HepG2 (cell line): ENCODE data around the gene UBP1. TPM values are rescaled to one million over a fixed set of nuclear protein-coding genes. Genes with fewer than 3 reads are reported as not detected.

Experiments
- ARID4A ChIP-seq: sonication (generic); formaldehyde crosslinking; IDR thresholded peaks from 2 replicates; pipeline ENCODE4 v1.5.0; 2020; ENCODE audit warnings: mild to moderate bottlenecking, missing genetic modification reagents, borderline replicate concordance
- CBX2 ChIP-seq, 2 experiments: fragments of 200-600 bp in 1 of 2; sonication (generic); formaldehyde crosslinking in 1 of 2; IDR thresholded peaks; 2 replicates each; pipeline versions ENCODE4 v1.7.0 to v1.8.1; 2018 to 2022; ENCODE audit warnings: low read depth in 2 of 2, low read length in 1 of 2, mild to moderate bottlenecking in 1 of 2, missing genetic modification reagents in 1 of 2
- FOXO4 ChIP-seq: sonication (generic); formaldehyde crosslinking; conservative IDR thresholded peaks from 2 replicates; pipeline ENCODE4 v1.8.1; 2023; ENCODE audit warnings: missing genetic modification reagents
- GLMP ChIP-seq: sonication (generic); formaldehyde crosslinking; IDR thresholded peaks from 2 replicates; pipeline ENCODE4 v1.9.0; 2021; ENCODE audit warnings: missing genetic modification reagents, mild to moderate bottlenecking, borderline replicate concordance
- KLF6 ChIP-seq: IDR thresholded peaks from 2 replicates; pipeline ENCODE4 v1.8.0; 2016; ENCODE audit warnings: missing biosample characterization, missing genetic modification reagents
- PITX1 ChIP-seq: sonication (generic); formaldehyde crosslinking; IDR thresholded peaks from 2 replicates; pipeline ENCODE4 v1.5.1; 2020; ENCODE audit warnings: mild to moderate bottlenecking, missing genetic modification reagents
- TCF7L2 ChIP-seq: IDR thresholded peaks from 2 replicates; pipeline ENCODE4 v1.6.1; 2011; ENCODE audit warnings: mild to moderate bottlenecking, low read depth, low read length, moderate library complexity
- TGIF2 ChIP-seq: IDR thresholded peaks from 2 replicates; pipeline ENCODE4 v1.6.1; 2016; ENCODE audit warnings: control low read depth, missing compliant biosample characterization
- TSC22D2 ChIP-seq: sonication (generic); formaldehyde crosslinking; IDR thresholded peaks from 2 replicates; pipeline ENCODE4 v1.5.1; 2020; ENCODE audit warnings: missing genetic modification reagents, mild to moderate bottlenecking, borderline replicate concordance
- ZFP62 ChIP-seq: sonication (generic); formaldehyde crosslinking; IDR thresholded peaks from 2 replicates; pipeline ENCODE4 v1.4.0; 2020; ENCODE audit warnings: missing genetic modification reagents
- ZNF225 ChIP-seq: sonication (generic); formaldehyde crosslinking; IDR thresholded peaks from 2 replicates; pipeline ENCODE4 v1.4.0; 2020; ENCODE audit warnings: mild to moderate bottlenecking, missing genetic modification reagents
- ZNF260 ChIP-seq: sonication (generic); formaldehyde crosslinking; IDR thresholded peaks from 2 replicates; pipeline ENCODE4 v1.4.0; 2020; ENCODE audit warnings: missing genetic modification reagents, low read depth, mild to moderate bottlenecking, borderline replicate concordance
- ZNF407 ChIP-seq: sonication (generic); formaldehyde crosslinking; IDR thresholded peaks from one replicate; pipeline ENCODE4 v1.5.1; 2020; ENCODE audit warnings: mild to moderate bottlenecking, missing genetic modification reagents; ENCODE audit errors: not compliant biosample characterization
- polyA plus RNA-seq, 8 experiments: library from polyadenylated mRNA; depleted of rRNA in 3 of 8; stranded (reverse) in 7 of 8; unstranded in 1 of 8; fragments of >200 nt; fragmentation: Illumina TruSeq in 4 of 8; extraction: Trizol in 4 of 8; gene quantifications; 2 replicates each; pipeline versions ENCODE4 v1.2.1 to v1.2.3, GENCODE V29; 2011 to 2016; ENCODE audit warnings: low read depth in 4 of 8, missing spikeins in 1 of 8, mixed read lengths in 1 of 8; ENCODE audit not compliant: insufficient read depth in 1 of 8
- total RNA-seq, 5 experiments: library from RNA; depleted of rRNA; stranded (reverse); fragments of >200 nt; fragmentation: Illumina TruSeq; extraction: Trizol; gene quantifications; 2 replicates each; pipeline ENCODE4 v1.2.3, GENCODE V29; 2016; ENCODE audit warnings: low read depth in 1 of 5

UBP1 gene
- total and polyA plus RNA-seq, 2 of the 13 experiments (the other 11 are each of a cell fraction or from before 2014, with no cell fraction given) = 48.3 to 79.9 TPM

DNA sequence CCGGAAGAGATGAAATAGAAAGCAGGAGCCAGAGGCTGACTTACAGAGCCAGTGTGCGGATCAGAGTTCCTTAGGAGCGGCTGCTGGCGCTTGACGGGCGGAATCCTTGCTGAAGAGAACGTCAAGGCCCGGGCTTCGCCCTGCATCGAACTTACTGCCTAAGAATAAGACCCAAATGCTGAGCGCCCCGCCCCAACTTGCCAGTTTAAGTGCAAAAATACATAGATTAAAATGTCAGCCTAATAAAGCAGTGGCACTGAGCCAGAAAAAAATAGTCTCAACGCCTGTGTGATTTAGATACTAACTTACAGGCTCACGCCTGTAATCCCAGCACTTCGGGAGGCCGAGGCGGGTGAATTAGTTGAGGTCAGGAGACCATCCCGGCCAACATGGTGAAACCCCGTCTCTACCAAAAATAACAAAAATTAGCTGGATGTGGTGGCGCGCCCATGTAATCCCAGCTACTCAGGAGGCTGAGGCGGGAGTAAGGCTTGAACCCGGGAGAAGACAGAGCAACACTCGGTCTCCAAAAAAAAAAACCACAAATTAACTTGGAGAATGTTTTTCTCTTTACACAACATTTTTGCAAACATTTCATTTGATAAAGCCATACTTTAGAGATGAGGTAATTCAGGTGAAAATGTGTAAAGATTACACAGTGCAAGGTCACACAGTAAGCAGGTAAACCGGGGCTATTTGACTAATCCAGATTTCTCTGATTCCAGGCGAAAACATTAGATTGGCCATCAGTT is 1.2 kb upstream of the UBP1 start (continued):
- no peak for TF ChIP-seq ZNF407
- no peak for TF ChIP-seq TGIF2 (CRISPR knock-in tag)
- TF ChIP-seq CBX2 (IDR thresholded peaks at IDR 0.05; ENCODE audit: low read depth, low read length) = no peak
- TF ChIP-seq CBX2 (CRISPR knock-in tag; IDR thresholded peaks at IDR 0.05; ENCODE audit: low read depth) = no peak
- TF ChIP-seq PITX1 (CRISPR knock-in tag) = no peak
- TF ChIP-seq FOXO4 (CRISPR knock-in tag) = no peak
- TF ChIP-seq GLMP = no peak
- no peak for TF ChIP-seq TSC22D2 (CRISPR knock-in tag)
- TF ChIP-seq TCF7L2 = no peak
- TF ChIP-seq KLF6 = no peak
- no peak for TF ChIP-seq ZNF260
- TF ChIP-seq ARID4A (CRISPR knock-in tag) = no peak
- TF ChIP-seq ZFP62 (CRISPR knock-in tag) = no peak
- TF ChIP-seq ZNF225 (CRISPR knock-in tag) = no peak
